ENCODE results near the gene MAGI2.

The MAGI2 gene

DNA sequence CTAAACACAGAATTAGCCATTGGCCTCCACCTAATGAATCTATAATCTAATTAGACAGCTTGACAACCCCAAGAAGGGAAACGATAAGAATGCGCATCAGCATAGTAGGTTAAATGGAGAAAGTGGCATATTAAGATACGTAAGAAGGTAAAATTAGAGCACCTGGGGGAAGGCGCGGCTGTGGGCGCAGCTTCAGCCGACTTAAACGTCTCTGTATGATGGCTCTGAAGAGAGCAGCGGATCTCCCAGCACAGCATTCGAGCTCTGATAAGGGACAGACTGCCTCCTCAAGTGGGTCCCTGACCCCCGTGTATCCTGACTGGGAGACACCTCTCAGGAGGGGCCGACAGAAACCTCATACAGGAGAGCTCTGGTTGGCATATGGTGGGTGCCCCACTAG, 1136.1 kb downstream of the MAGI2 start:
- in situ Hi-C loops (cut with HindIII; ENCODE audit: low pct_ligation_motif_present, low sequenced_read_pairs): no loop called here
- TF ChIP-seq CTCF (IDR thresholded peaks at IDR 0.05; ENCODE audit: low read depth, low read length, missing control alignments): no peak
- no peak overlapping the region for H3K4me3 ChIP-seq (ENCODE audit: low read depth, low read length)
- no peaks in the 10 kb centered on the region for H3K36me3 ChIP-seq (replicated peaks)
- no peak overlapping the region for H3K27ac ChIP-seq
- H3K27me3 ChIP-seq (replicated peaks): no peaks in the 10 kb centered on the region
- no peak for DNase-seq

GRCh38 chr7:78316110-78316509, 1137.4 kb downstream of the MAGI2 start:
- H3K27ac ChIP-seq: no peak overlapping the region
- no peaks in the 10 kb centered on the region for H3K36me3 ChIP-seq (replicated peaks)
- no peak overlapping the region for H3K4me3 ChIP-seq (ENCODE audit: low read depth, low read length)
- DNase-seq: no peak
- no peak for TF ChIP-seq CTCF (IDR thresholded peaks at IDR 0.05; ENCODE audit: low read depth, low read length, missing control alignments)
- in situ Hi-C loops (cut with HindIII; ENCODE audit: low pct_ligation_motif_present, low sequenced_read_pairs): no loop called here
- H3K27me3 ChIP-seq (replicated peaks): no peaks in the 10 kb centered on the region

DNA sequence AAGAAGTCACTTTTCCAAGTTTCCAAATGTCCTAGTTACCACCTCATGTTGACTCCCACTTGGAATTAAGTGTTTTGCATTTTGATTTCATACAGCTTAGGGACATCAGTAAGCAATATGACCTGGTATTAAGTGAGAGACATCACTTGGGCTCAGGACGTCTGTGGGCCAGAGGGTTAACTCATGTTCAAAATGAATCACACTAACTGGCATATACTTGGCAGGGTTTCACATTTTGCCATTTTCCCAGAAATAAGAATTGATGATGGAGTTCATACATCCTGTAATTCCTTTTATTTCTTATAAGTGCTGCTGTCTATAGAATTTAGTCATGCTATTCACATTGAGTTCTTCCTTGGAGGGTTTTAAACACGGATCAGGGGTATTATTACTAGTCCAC, 1138.3 kb downstream of the MAGI2 start:
- in situ Hi-C loops (cut with HindIII; ENCODE audit: low pct_ligation_motif_present, low sequenced_read_pairs): no loop called here
- Histone ChIP-seq H3K36me3 (replicated peaks) (no peaks in the 10 kb centered on the region), H3K27me3 (replicated peaks) (no peaks in the 10 kb centered on the region), H3K4me3 (ENCODE audit: low read depth, low read length) (no peak overlapping the region), H3K27ac (no peak overlapping the region)
- no peak for TF ChIP-seq CTCF (IDR thresholded peaks at IDR 0.05; ENCODE audit: low read depth, low read length, missing control alignments)
- no peak for DNase-seq

GRCh38 chr7:78311181-78311580, 1142.3 kb downstream of the MAGI2 start:
- no peak for TF ChIP-seq CTCF (IDR thresholded peaks at IDR 0.05; ENCODE audit: low read depth, low read length, missing control alignments)
- DNase-seq: no peak
- in situ Hi-C loops (cut with HindIII; ENCODE audit: low pct_ligation_motif_present, low sequenced_read_pairs): no loop called here
- Histone ChIP-seq H3K27ac (no peak overlapping the region), H3K36me3 (replicated peaks) (no peaks in the 10 kb centered on the region), H3K27me3 (replicated peaks) (no peaks in the 10 kb centered on the region), H3K4me3 (ENCODE audit: low read depth, low read length) (no peak overlapping the region)

DNA sequence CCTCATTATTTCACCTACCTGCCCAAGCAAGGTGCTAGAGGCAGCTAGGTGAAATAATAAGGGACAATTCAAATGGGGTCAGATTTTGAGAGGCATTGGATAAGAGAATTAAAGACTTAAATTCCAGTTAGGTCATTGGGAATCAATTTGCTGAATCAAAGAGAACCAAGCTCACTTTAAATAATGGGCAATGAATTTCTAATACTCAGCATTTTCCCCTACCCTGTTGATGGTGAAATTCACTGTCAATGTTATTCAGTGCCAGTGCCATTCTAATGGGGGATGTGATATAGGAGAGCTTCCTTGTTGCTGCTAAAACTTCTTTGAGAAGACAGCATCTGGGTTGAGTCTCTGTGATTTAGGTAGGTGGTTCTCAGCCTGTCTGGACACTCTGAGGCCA, 1145.6 kb downstream of the MAGI2 start:
- H3K27me3 ChIP-seq (replicated peaks): no peaks in the 10 kb centered on the region
- DNase-seq: no peak
- no peak for TF ChIP-seq CTCF (IDR thresholded peaks at IDR 0.05; ENCODE audit: low read depth, low read length, missing control alignments)
- H3K4me3 ChIP-seq (ENCODE audit: low read depth, low read length): no peak overlapping the region
- in situ Hi-C loops (cut with HindIII; ENCODE audit: low pct_ligation_motif_present, low sequenced_read_pairs): no loop called here
- no peak overlapping the region for H3K27ac ChIP-seq
- no peaks in the 10 kb centered on the region for H3K36me3 ChIP-seq (replicated peaks)

DNA sequence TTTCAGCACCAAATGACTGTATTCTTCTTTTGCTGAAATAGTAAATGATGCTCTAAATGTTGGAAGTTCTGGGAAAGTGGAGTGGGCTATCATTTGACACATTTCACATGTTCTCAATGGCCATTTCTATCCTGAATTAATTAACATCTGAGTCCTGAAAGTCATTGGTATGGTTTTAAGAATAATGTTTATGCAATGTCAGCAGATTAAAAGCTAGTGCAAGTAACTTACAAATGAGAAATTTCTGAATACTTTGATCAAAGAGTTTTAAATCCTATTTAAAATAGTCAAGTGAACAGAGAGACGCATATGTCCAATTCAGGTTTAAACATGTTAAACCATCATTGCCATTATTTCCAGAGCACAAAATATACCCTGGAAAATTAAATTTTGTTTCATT, 1146.8 kb downstream of the MAGI2 start:
- TF ChIP-seq CTCF (IDR thresholded peaks at IDR 0.05; ENCODE audit: low read depth, low read length, missing control alignments): no peak
- in situ Hi-C loops (cut with HindIII; ENCODE audit: low pct_ligation_motif_present, low sequenced_read_pairs): no loop called here
- DNase-seq: no peak

More for the DNA sequence above, 1146.8 kb downstream of the MAGI2 start:
- no peaks in the 10 kb centered on the region for H3K27me3 ChIP-seq (replicated peaks)
- no peak overlapping the region for H3K27ac ChIP-seq
- H3K36me3 ChIP-seq (replicated peaks): no peaks in the 10 kb centered on the region
- no peak overlapping the region for H3K4me3 ChIP-seq (ENCODE audit: low read depth, low read length)
